Chondrocyte (in vitro differentiated cells): ENCODE measurements around the gene CLPSL2. TPM values are rescaled to one million over a fixed set of nuclear protein-coding genes. Genes with fewer than 3 reads are reported as not detected.
A peak's percentile ranks its signal among the peaks of the same experiment; 100 is the strongest.

Experiments used
- DNase-seq: peaks from one replicate; pipeline ENCODE4 v3.0.0; 2021; ENCODE audit warnings: mixed read lengths, low spot score
- H3K27ac Mint-ChIP-seq: one replicate; pipeline ENCODE4 v1.8.0; 2021; ENCODE audit warnings: mild to moderate bottlenecking, moderate library complexity, mixed read lengths; ENCODE audit not compliant: unreplicated experiment
- H3K27me3 Mint-ChIP-seq: 2 replicates; pipeline ENCODE4 v1.8.0; 2021; ENCODE audit warnings: low read depth, mixed read lengths
- H3K36me3 Mint-ChIP-seq: 2 replicates; pipeline ENCODE4 v1.8.0; 2021; ENCODE audit warnings: low read depth, mixed read lengths
- H3K4me1 Mint-ChIP-seq: 2 replicates; pipeline ENCODE4 v1.8.0; 2021; ENCODE audit warnings: low read depth, mild to moderate bottlenecking, mixed read lengths
- H3K4me3 Mint-ChIP-seq: one replicate; pipeline ENCODE4 v1.8.0; 2021; ENCODE audit warnings: mild to moderate bottlenecking, moderate library complexity, mixed read lengths; ENCODE audit not compliant: unreplicated experiment
- H3K9me3 Mint-ChIP-seq: 2 replicates; pipeline ENCODE4 v1.8.0; 2021; ENCODE audit warnings: low read depth, mixed read lengths
- CTCF ChIP-seq: fragments of 200-600 bp; sonication (generic); IDR thresholded peaks from 2 replicates; pipeline ENCODE4 v1.5.0; 2021; ENCODE audit warnings: antibody characterized with exemption, mild to moderate bottlenecking, moderate library complexity
- long read RNA-seq: library from polyadenylated mRNA; stranded (forward); transcript quantifications from one replicate; pipeline ENCODE4 v2.0.0, GENCODE V29; 2021
- total RNA-seq: library from RNA; stranded (reverse); gene quantifications from 3 replicates; pipeline ENCODE4 v1.2.1, GENCODE V29; 2021

CLPSL2 gene
- not detected in 3 replicates for total RNA-seq
- long read RNA-seq = 0 reads

GRCh38 chr6:35776364-35777215, at the start of gene CLPSL2:
TSS of gene CLPSL2 (plus strand) at chr6:35776598. CDS start at chr6:35776619, 21 bp downstream.
- Mint-ChIP-seq H3K4me3 (peak within 1 kb of the TSS; percentile 60), H3K36me3 (no peaks in the 10 kb centered on the region), H3K27ac (no peak within 1 kb of the TSS), H3K27me3 (peaks cover 17% of the 10 kb centered on the region), H3K9me3 (no peaks in the 10 kb centered on the region), H3K4me1 (peaks cover 7% of the 10 kb centered on the region)
- peak; percentile 55 for DNase-seq
- TF ChIP-seq CTCF = peak; percentile 18

GRCh38 chr6:35727231-35727934, 49.0 kb upstream of the CLPSL2 start:
- TF ChIP-seq CTCF = no peak
- peak overlapping the region; percentile 99 for H3K27ac Mint-ChIP-seq
- H3K27me3 Mint-ChIP-seq = no peaks in the 10 kb centered on the region
- H3K4me1 Mint-ChIP-seq = peaks cover 85% of the 10 kb centered on the region
- peak; percentile 96 for DNase-seq
- H3K9me3 Mint-ChIP-seq = no peaks in the 10 kb centered on the region
- no peaks in the 10 kb centered on the region for H3K36me3 Mint-ChIP-seq
- H3K4me3 Mint-ChIP-seq = peak overlapping the region; percentile 59

- peak overlapping the region; percentile 68 for H3K4me3 Mint-ChIP-seq
- H3K4me1 Mint-ChIP-seq = peaks cover 87% of the 10 kb centered on the region
- peak overlapping the region; percentile 99 for H3K27ac Mint-ChIP-seq
- H3K27me3 Mint-ChIP-seq = no peaks in the 10 kb centered on the region
- no peak for TF ChIP-seq CTCF
- DNase-seq = peak; percentile 99
- H3K36me3 Mint-ChIP-seq = no peaks in the 10 kb centered on the region
- no peaks in the 10 kb centered on the region for H3K9me3 Mint-ChIP-seq
Measured at GRCh38 chr6:35727935-35728682, 48.3 kb upstream of the CLPSL2 start.

GRCh38 chr6:35728683-35729678, 47.4 kb upstream of the CLPSL2 start:
- H3K36me3 Mint-ChIP-seq = no peaks in the 10 kb centered on the region
- peak overlapping the region; percentile 68 for H3K4me3 Mint-ChIP-seq
- H3K9me3 Mint-ChIP-seq = no peaks in the 10 kb centered on the region
- peaks cover 85% of the 10 kb centered on the region for H3K4me1 Mint-ChIP-seq
- no peak for TF ChIP-seq CTCF
- no peaks in the 10 kb centered on the region for H3K27me3 Mint-ChIP-seq
- peak overlapping the region; percentile 99 for H3K27ac Mint-ChIP-seq
- DNase-seq = no peak
